H1 (cell line): ENCODE results near the gene IL24. TPM values are rescaled to one million over a fixed set of nuclear protein-coding genes. Genes with fewer than 3 reads are reported as not detected.

Experiments
- CTCF ChIA-PET: fragments of 300-600 bp; sonication (Branson Sonifier 250); formaldehyde crosslinking; loops from one replicate; lab custom pipeline; 2021; ENCODE audit not compliant: partially characterized antibody; lab: Charles Lee
- POLR2A ChIA-PET: fragments of 300-600 bp; sonication (Branson Sonifier 250); formaldehyde crosslinking; loops from one replicate; lab custom pipeline; 2021; ENCODE audit warnings: inconsistent platforms; ENCODE audit not compliant: partially characterized antibody; lab: Charles Lee
- DNase-seq, 2 experiments: peaks; one replicate each; pipeline versions ENCODE4 v3.0.0 to v3.0.0-alpha.2; 2010 to 2022; ENCODE audit warnings: low spot score in 2 of 2, low read depth in 1 of 2, mixed read lengths in 1 of 2
- FAIRE-seq: peaks from 2 replicates; lab custom pipeline; 2011; peaks lifted over from hg19 to GRCh38; lab: Jason Lieb, UNC
- H2AFZ ChIP-seq: 2 replicates; pipeline ENCODE4 v1.8.1; 2012; ENCODE audit warnings: low read length, inconsistent platforms
- H2AK5ac ChIP-seq: 2 replicates; pipeline ENCODE4 v1.6.1; 2013; ENCODE audit warnings: low read depth, low read length
- H2BK120ac ChIP-seq: replicated peaks from 2 replicates; pipeline ENCODE3; 2013; ENCODE audit warnings: low read depth, low read length, inconsistent platforms
- H2BK12ac ChIP-seq: 2 replicates; pipeline ENCODE4 v1.6.1; 2013; ENCODE audit warnings: low read depth, low read length
- H2BK15ac ChIP-seq: 2 replicates; pipeline ENCODE4 v1.6.1; 2013; ENCODE audit warnings: low read length
- H2BK20ac ChIP-seq: 2 replicates; pipeline ENCODE4 v1.6.1; 2013; ENCODE audit warnings: low read length
- H2BK5ac ChIP-seq: 2 replicates; pipeline ENCODE4 v1.6.1; 2013; ENCODE audit warnings: low read depth, low read length
- H3K14ac ChIP-seq: 2 replicates; pipeline ENCODE4 v1.6.1; 2013; ENCODE audit warnings: inconsistent platforms; ENCODE audit not compliant: insufficient read length
- H3K18ac ChIP-seq: 2 replicates; pipeline ENCODE4 v1.6.1; 2013; ENCODE audit warnings: low read length; ENCODE audit errors: extremely low read depth
- H3K23ac ChIP-seq: 2 replicates; pipeline ENCODE4 v1.6.1; 2013; ENCODE audit warnings: inconsistent platforms; ENCODE audit not compliant: insufficient read length
- H3K23me2 ChIP-seq: 2 replicates; pipeline ENCODE4 v1.6.1; 2013; ENCODE audit warnings: low read depth, low read length
- H3K27ac ChIP-seq: 2 replicates; pipeline ENCODE4 v1.6.1; 2011; ENCODE audit warnings: low read depth, low read length, inconsistent platforms
- H3K27me3 ChIP-seq, 4 experiments: replicated peaks in 1 of 4; 1 replicate in 1 of 4; 2 replicates in 3 of 4; pipeline versions ENCODE4 v1.6.1 to v1.8.1; 2011 to 2013; ENCODE audit warnings: low read length in 3 of 4, mild to moderate bottlenecking in 3 of 4, inconsistent platforms in 2 of 4, mixed read lengths in 2 of 4, moderate library complexity in 1 of 4; ENCODE audit not compliant: control insufficient read depth in 3 of 4, insufficient read depth in 3 of 4; ENCODE audit errors: extremely low read depth in 1 of 4
- H3K36me3 ChIP-seq, 4 experiments: 2 replicates each; pipeline versions ENCODE4 v1.6.1 to v1.8.1; 2011 to 2013; ENCODE audit warnings: mild to moderate bottlenecking in 4 of 4, low read length in 3 of 4, moderate library complexity in 2 of 4, control low read depth in 1 of 4, inconsistent platforms in 1 of 4; ENCODE audit not compliant: insufficient read depth in 4 of 4, control insufficient read depth in 2 of 4
- H3K4ac ChIP-seq: replicated peaks from 2 replicates; pipeline ENCODE3; 2013; ENCODE audit warnings: low read length, low read depth, mixed read lengths, inconsistent platforms; ENCODE audit not compliant: insufficient read length
- H3K4me1 ChIP-seq, 4 experiments: replicated peaks in 1 of 4; 1 replicate in 1 of 4; 2 replicates in 3 of 4; pipeline versions ENCODE4 v1.6.1 to v1.8.1; 2011 to 2013; ENCODE audit warnings: low read length in 3 of 4, inconsistent platforms in 2 of 4, mixed read lengths in 1 of 4; ENCODE audit not compliant: insufficient read depth in 4 of 4, control insufficient read depth in 3 of 4
- H3K4me2 ChIP-seq, 2 experiments: 2 replicates each; pipeline versions ENCODE4 v1.6.1 to v1.8.1; 2011 to 2013; ENCODE audit warnings: low read depth in 2 of 2, low read length in 2 of 2, control low read depth in 1 of 2, inconsistent platforms in 1 of 2, mild to moderate bottlenecking in 1 of 2; ENCODE audit not compliant: insufficient read depth in 1 of 2
- H3K4me3 ChIP-seq, 4 experiments: fragments of 200-600, 300-600 bp in 1 of 4; sonication (generic), shearing (Covaris generic), sonication (Bioruptor Twin) in 1 of 4; 2 replicates each; pipeline versions ENCODE4 v1.5.1 to v1.8.1; 2011 to 2016; ENCODE audit warnings: low read length in 4 of 4, low read depth in 3 of 4, control low read depth in 2 of 4, inconsistent platforms in 2 of 4, mild to moderate bottlenecking in 2 of 4, mixed read lengths in 1 of 4, moderate library complexity in 1 of 4; ENCODE audit not compliant: insufficient read depth in 2 of 4; ENCODE audit errors: extremely low read depth in 1 of 4
- H3K56ac ChIP-seq: replicated peaks from 2 replicates; pipeline ENCODE3; 2013; ENCODE audit warnings: low read depth, mild to moderate bottlenecking, mixed read lengths, low read length, inconsistent platforms; ENCODE audit not compliant: insufficient read length
- H3K79me1 ChIP-seq: 2 replicates; pipeline ENCODE4 v1.6.1; 2013; ENCODE audit warnings: low read depth, low read length, control low read depth
- H3K79me2 ChIP-seq, 2 experiments: 2 replicates each; pipeline versions ENCODE4 v1.6.1 to v1.8.1; 2012 to 2013; ENCODE audit warnings: low read length in 2 of 2, mild to moderate bottlenecking in 2 of 2, inconsistent platforms in 1 of 2; ENCODE audit not compliant: insufficient read depth in 2 of 2, control insufficient read depth in 1 of 2
- H3K9ac ChIP-seq, 4 experiments: replicated peaks in 1 of 4; 1 replicate in 1 of 4; 2 replicates in 3 of 4; pipeline versions ENCODE4 v1.6.1 to v1.8.1; 2011 to 2013; ENCODE audit warnings: low read depth in 3 of 4, low read length in 3 of 4, control low read depth in 2 of 4, mild to moderate bottlenecking in 2 of 4, moderate library complexity in 2 of 4, inconsistent platforms in 1 of 4; ENCODE audit errors: extremely low read depth in 1 of 4
- H3K9me3 ChIP-seq, 2 experiments: 2 replicates each; pipeline versions ENCODE4 v1.6.1 to v1.8.1; 2012 to 2013; ENCODE audit warnings: mild to moderate bottlenecking in 2 of 2, moderate library complexity in 2 of 2, control low read depth in 1 of 2, inconsistent platforms in 1 of 2, low read depth in 1 of 2, low read length in 1 of 2, mixed read lengths in 1 of 2; ENCODE audit not compliant: insufficient read depth in 2 of 2
- H4K20me1 ChIP-seq, 2 experiments: replicated peaks in 1 of 2; 2 replicates each; pipeline versions ENCODE3 to v1.8.1; 2011 to 2013; ENCODE audit warnings: inconsistent platforms in 2 of 2, low read length in 2 of 2, mild to moderate bottlenecking in 1 of 2; ENCODE audit not compliant: insufficient read depth in 2 of 2, control insufficient read depth in 1 of 2
- H4K5ac ChIP-seq: 2 replicates; pipeline ENCODE4 v1.6.1; 2013; ENCODE audit warnings: low read length, low read depth, mixed read lengths, inconsistent platforms; ENCODE audit not compliant: insufficient read length
- H4K8ac ChIP-seq: 2 replicates; pipeline ENCODE4 v1.8.0; 2013; ENCODE audit warnings: mild to moderate bottlenecking, moderate library complexity, low read length, inconsistent platforms; ENCODE audit not compliant: insufficient read depth; ENCODE audit errors: extremely low read depth
- H4K91ac ChIP-seq: replicated peaks from 2 replicates; pipeline ENCODE3; 2013; ENCODE audit warnings: low read length, mixed read lengths, inconsistent platforms; ENCODE audit not compliant: insufficient read length
- GTF2F1 ChIP-seq: IDR thresholded peaks from 2 replicates; pipeline ENCODE4 v1.6.1; 2012; ENCODE audit warnings: low read depth, low read length, improper control_type of control experiment, borderline replicate concordance
- WGBS, 2 experiments: shearing (Covaris generic) in 1 of 2; methylation state at CpG; one replicate each; pipeline versions ENCODE4 v1.1.6 to v1.1.7; 2013 to 2015; ENCODE audit warnings: low lambda C conversion rate in 2 of 2, mixed read lengths in 2 of 2, inconsistent platforms in 1 of 2, low coverage in 1 of 2, missing lambda C conversion rate in 1 of 2; ENCODE audit not compliant: insufficient replicate concordance in 2 of 2, insufficient coverage in 1 of 2, insufficient read length in 1 of 2; ENCODE audit errors: extremely low coverage in 1 of 2, missing lambda C conversion rate in 1 of 2; 5-methylcytosine and 5-hydroxymethylcytosine counted together
- polyA plus RNA-seq, 7 experiments: library from polyadenylated mRNA; depleted of rRNA in 3 of 7; stranded (reverse) in 5 of 7; unstranded in 2 of 7; fragments of >200 nt in 5 of 7; fragments of 200-250 nt in 2 of 7; gene quantifications; 1 replicate in 5 of 7; 2 replicates in 1 of 7; 4 replicates in 1 of 7; pipeline versions ENCODE4 v1.2.1 to v1.2.3, GENCODE V29; 2011 to 2013; ENCODE audit warnings: missing spikeins in 2 of 7, mixed read lengths in 2 of 7
- total RNA-seq: library from RNA; stranded (reverse); fragmentation: NEBNext Ultra II Directional; extraction: Animal tissue kit (Norgen Biotek cat#: 25700); gene quantifications from 2 replicates; pipeline ENCODE4 v1.2.1, GENCODE V29; 2021

Gene IL24
- total and polyA plus RNA-seq, 2 of the 8 experiments (the other 6 are each of a cell fraction or from before 2014, with no cell fraction given) = not detected

- peaks cover 0 to 5% of the 10 kb centered on the region in 2 experiments; a peak in 1 of 4 replicates for H3K9me3 ChIP-seq
- no peak for FAIRE-seq
- no peak overlapping the region for H2AFZ ChIP-seq
- H4K20me1 ChIP-seq = no peaks in the 10 kb centered on the region
- no peak for DNase-seq
- no peak overlapping the region for H3K4me2 ChIP-seq
- H3K79me1 ChIP-seq = no peaks in the 10 kb centered on the region
- H4K91ac ChIP-seq = no peak overlapping the region
- no peaks in the 10 kb centered on the region for H3K23me2 ChIP-seq
- no peak overlapping the region for H2BK15ac ChIP-seq
- no peak overlapping the region for H2AK5ac ChIP-seq
- H3K9ac ChIP-seq = no peak overlapping the region
- H3K27ac ChIP-seq = no peak overlapping the region
- no peak overlapping the region for H2BK20ac ChIP-seq
- H3K4me1 ChIP-seq = no peaks in the 10 kb centered on the region
- no peaks in the 10 kb centered on the region for H3K79me2 ChIP-seq
- no peak overlapping the region for H3K4ac ChIP-seq
- H3K4me3 ChIP-seq = no peak overlapping the region
- no peak overlapping the region for H2BK5ac ChIP-seq
- no peaks in the 10 kb centered on the region for H3K36me3 ChIP-seq
- H2BK120ac ChIP-seq = no peak overlapping the region
- WGBS, 2 experiments = 88% methylated on average over 3 of the region's 3 CpGs; no CpG with 5 or more reads in 1 of the 2 experiments
- POLR2A ChIA-PET = no interaction called here
- no peak overlapping the region for H3K14ac ChIP-seq
- H4K5ac ChIP-seq = no peak overlapping the region
- TF ChIP-seq GTF2F1 = no peak
- no peak overlapping the region for H3K23ac ChIP-seq
- H3K18ac ChIP-seq = no peak overlapping the region
- no peak overlapping the region for H3K56ac ChIP-seq
- H2BK12ac ChIP-seq = no peak overlapping the region
- no peak overlapping the region for H4K8ac ChIP-seq
- CTCF ChIA-PET = interaction anchor here (1.1 to 3.0 kb wide), 10 partner anchors 7 to 138 kb away, joined by 4 to 19 read pairs (median 6); partner anchors contain the start of gene IL20
- no peaks in the 10 kb centered on the region; a peak in 1 of 7 replicates for H3K27me3 ChIP-seq
Observed at GRCh38 chr1:206872139-206872538, 25.1 kb upstream of the IL24 start.
